ENCODE results near the gene EXTL1.

Gene EXTL1

DNA sequence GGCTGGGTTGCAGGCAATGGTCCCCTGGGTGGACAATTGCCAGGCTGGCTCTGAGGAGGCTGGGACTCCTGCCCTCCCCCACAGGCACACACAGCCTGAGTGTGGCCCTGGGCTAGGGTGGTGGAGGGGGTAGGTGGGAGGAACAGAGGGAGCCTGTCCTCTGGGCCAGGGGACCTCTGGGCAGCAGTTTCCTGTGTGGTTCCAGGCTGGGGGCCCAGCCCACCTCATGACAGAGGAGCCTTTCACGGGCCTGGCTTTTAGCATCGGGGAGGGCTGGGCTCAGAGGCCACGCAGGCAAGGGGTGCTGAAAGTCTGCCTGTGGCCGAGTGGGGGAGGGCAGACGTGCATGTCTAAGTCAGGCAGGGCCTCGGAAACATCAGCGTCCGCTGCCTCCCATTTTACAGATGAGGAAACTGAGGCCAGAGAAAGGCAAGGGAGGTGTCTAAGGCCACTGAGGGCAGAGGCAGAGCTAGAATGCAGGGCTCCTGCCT lies 7.0 kb downstream of the EXTL1 start:
- H3K4me2 ChIP-seq = no peak overlapping the region
- no peaks in the 10 kb centered on the region for H3K36me3 ChIP-seq (ENCODE audit: insufficient read depth)
- H3K79me2 ChIP-seq (ENCODE audit: insufficient read depth, low read depth) = no peaks in the 10 kb centered on the region
- H3K27ac ChIP-seq = no peak overlapping the region
- H2AFZ ChIP-seq (ENCODE audit: low read depth) = no peak overlapping the region
- H3K9ac ChIP-seq = no peak overlapping the region
- peaks cover 6% of the 10 kb centered on the region; the same call in 1 of the 2 replicates for H3K27me3 ChIP-seq (ENCODE audit: insufficient read depth, low read depth)
- H3K4me3 ChIP-seq (IDR thresholded peaks at IDR 0.05; ENCODE audit: insufficient read depth, low read depth, low read length) = no peak overlapping the region
- TF ChIP-seq, protein P1, sequence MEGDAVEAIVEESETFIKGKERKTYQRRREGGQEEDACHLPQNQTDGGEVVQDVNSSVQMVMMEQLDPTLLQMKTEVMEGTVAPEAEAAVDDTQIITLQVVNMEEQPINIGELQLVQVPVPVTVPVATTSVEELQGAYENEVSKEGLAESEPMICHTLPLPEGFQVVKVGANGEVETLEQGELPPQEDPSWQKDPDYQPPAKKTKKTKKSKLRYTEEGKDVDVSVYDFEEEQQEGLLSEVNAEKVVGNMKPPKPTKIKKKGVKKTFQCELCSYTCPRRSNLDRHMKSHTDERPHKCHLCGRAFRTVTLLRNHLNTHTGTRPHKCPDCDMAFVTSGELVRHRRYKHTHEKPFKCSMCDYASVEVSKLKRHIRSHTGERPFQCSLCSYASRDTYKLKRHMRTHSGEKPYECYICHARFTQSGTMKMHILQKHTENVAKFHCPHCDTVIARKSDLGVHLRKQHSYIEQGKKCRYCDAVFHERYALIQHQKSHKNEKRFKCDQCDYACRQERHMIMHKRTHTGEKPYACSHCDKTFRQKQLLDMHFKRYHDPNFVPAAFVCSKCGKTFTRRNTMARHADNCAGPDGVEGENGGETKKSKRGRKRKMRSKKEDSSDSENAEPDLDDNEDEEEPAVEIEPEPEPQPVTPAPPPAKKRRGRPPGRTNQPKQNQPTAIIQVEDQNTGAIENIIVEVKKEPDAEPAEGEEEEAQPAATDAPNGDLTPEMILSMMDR (conservative IDR thresholded peaks at IDR 0.05; ENCODE audit: low read depth, low read length) = no peak
- H3K4me1 ChIP-seq (ENCODE audit: low read depth, poor library complexity, severe bottlenecking) = no peaks in the 10 kb centered on the region
- H4K20me1 ChIP-seq (ENCODE audit: insufficient read depth) = no peaks in the 10 kb centered on the region

DNA sequence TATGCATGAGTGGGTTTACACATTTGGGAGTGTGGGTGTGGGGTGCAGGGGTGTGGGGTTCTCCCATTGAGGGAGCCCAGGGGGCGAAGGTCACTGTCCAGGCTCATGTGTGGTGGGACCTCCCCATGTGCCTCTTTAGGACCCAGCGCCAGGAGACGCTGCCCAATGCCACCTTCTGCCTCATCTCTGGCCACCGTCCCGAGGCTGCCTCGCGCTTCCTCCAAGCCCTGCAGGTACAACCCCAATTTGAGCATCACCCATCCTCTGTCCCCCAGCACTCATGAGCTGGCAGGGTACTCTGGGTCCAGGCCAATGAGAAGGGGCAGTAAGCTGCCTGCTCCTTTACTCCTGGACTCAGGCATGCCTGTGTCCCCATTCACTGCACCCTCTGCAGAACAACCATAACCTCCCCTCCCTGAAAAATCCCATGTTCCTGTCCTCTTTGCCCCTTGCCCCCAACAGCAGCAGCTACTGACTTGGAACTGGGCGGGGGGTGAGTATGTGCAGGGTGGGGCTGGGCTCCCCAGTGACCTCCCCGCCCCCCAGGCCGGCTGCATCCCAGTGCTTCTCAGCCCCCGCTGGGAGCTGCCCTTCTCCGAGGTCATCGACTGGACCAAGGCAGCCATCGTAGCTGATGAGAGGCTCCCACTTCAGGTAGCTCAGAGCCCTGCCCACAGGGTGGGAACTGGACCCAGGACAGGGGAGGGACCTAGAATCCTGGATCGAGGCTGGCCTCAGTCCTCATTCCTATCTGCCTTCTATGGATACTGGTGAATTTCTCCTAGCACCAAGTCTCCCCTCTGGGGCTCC lies 7.7 kb downstream of the EXTL1 start:
- no peaks in the 10 kb centered on the region for H4K20me1 ChIP-seq (ENCODE audit: insufficient read depth)
- peaks cover 11% of the 10 kb centered on the region; the same call in 1 of the 2 replicates for H3K27me3 ChIP-seq (ENCODE audit: insufficient read depth, low read depth)
- no peak overlapping the region for H3K4me3 ChIP-seq (IDR thresholded peaks at IDR 0.05; ENCODE audit: insufficient read depth, low read depth, low read length)
- H3K4me2 ChIP-seq = no peak overlapping the region
- H3K4me1 ChIP-seq (ENCODE audit: low read depth, poor library complexity, severe bottlenecking) = no peaks in the 10 kb centered on the region
- no peak overlapping the region for H3K9ac ChIP-seq
- no peaks in the 10 kb centered on the region for H3K79me2 ChIP-seq (ENCODE audit: insufficient read depth, low read depth)
- TF ChIP-seq, protein P1 (conservative IDR thresholded peaks at IDR 0.05; ENCODE audit: low read depth, low read length) = no peak
- no peak overlapping the region for H3K27ac ChIP-seq
- no peak overlapping the region for H2AFZ ChIP-seq (ENCODE audit: low read depth)
- no peaks in the 10 kb centered on the region for H3K36me3 ChIP-seq (ENCODE audit: insufficient read depth)

DNA sequence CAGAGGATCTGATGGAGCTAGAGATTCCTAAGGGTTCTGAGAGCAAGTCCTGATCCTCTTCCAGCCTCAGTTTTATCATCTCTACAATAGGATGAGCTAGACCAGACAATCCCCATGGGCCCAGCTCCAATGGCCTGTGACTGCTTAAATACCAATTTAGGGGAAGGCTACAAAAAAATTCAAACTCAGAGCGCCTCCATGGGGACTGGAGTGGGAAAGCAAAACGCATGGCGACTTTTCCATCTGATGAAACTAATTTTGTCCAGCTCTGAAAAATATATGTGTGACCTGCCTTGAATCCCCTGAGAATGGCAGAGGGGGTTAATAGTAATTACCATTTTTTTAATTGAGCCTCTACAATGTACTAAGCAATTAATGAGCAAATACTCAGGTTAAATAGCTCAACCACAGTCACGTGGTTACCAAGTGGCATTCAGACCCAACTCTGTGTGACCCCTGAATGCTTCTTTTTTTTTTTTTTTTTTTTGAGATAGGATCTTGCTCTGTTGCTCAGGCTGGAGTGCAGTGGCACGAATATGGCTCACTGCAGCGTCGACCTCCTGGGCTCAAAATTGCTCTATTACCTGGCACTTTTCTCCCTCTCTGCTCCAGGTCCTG lies 8.4 kb downstream of the EXTL1 start:
- TF ChIP-seq, protein P1 (conservative IDR thresholded peaks at IDR 0.05; ENCODE audit: low read depth, low read length) = no peak
- Histone ChIP-seq H3K9ac (no peak overlapping the region), H3K36me3 (ENCODE audit: insufficient read depth) (no peaks in the 10 kb centered on the region), H3K4me1 (ENCODE audit: low read depth, poor library complexity, severe bottlenecking) (no peaks in the 10 kb centered on the region), H4K20me1 (ENCODE audit: insufficient read depth) (no peaks in the 10 kb centered on the region), H3K4me2 (no peak overlapping the region), H3K79me2 (ENCODE audit: insufficient read depth, low read depth) (no peaks in the 10 kb centered on the region), H3K27me3 (ENCODE audit: insufficient read depth, low read depth) (peaks cover 15% of the 10 kb centered on the region; the same call in 1 of the 2 replicates), H3K27ac (no peak overlapping the region), H3K4me3 (IDR thresholded peaks at IDR 0.05; ENCODE audit: insufficient read depth, low read depth, low read length) (no peak overlapping the region), H2AFZ (ENCODE audit: low read depth) (no peak overlapping the region)

DNA sequence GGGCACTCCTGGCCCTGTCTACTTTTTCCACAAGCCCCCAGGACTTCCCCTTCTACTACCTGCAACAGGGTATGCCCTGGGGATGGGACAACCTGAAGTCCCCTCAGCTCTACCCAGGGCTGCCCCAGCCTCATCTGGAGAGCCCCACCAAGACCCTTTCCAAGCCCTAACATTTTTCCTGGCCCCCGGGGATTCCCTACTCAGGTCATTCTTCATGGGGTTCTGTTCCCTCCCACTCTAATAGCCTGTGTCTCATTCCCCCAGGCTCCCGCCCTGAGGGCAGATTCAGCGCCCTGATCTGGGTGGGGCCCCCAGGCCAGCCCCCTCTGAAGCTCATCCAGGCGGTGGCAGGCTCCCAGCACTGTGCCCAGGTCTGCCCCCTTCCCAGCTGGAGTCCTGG lies 9.6 kb downstream of the EXTL1 start:
- H3K4me3 ChIP-seq (IDR thresholded peaks at IDR 0.05; ENCODE audit: insufficient read depth, low read depth, low read length) = no peak overlapping the region
- no peak overlapping the region for H3K4me2 ChIP-seq
- TF ChIP-seq, protein P1 (conservative IDR thresholded peaks at IDR 0.05; ENCODE audit: low read depth, low read length) = no peak
- H3K4me1 ChIP-seq (ENCODE audit: low read depth, poor library complexity, severe bottlenecking) = no peaks in the 10 kb centered on the region
- H3K79me2 ChIP-seq (ENCODE audit: insufficient read depth, low read depth) = no peaks in the 10 kb centered on the region
- H3K36me3 ChIP-seq (ENCODE audit: insufficient read depth) = no peaks in the 10 kb centered on the region
- H3K9ac ChIP-seq = no peak overlapping the region
- no peak overlapping the region for H2AFZ ChIP-seq (ENCODE audit: low read depth)
- no peaks in the 10 kb centered on the region for H4K20me1 ChIP-seq (ENCODE audit: insufficient read depth)
- no peak overlapping the region for H3K27ac ChIP-seq
- peaks cover 15% of the 10 kb centered on the region; the same call in 1 of the 2 replicates for H3K27me3 ChIP-seq (ENCODE audit: insufficient read depth, low read depth)
